ENCODE measurements around the gene CACNG3.
A peak's percentile ranks its signal among the peaks of the same experiment; 100 is the strongest.

CACNG3 gene

GRCh38 chr16:24396350-24397271 lies 140.5 kb downstream of the CACNG3 start:
- peak; percentile 34 for DNase-seq (ENCODE audit: low spot score)

- DNase-seq (ENCODE audit: low spot score) = peak; percentile 32
These were observed 152.9 kb downstream of the CACNG3 start for GRCh38 chr16:24409045-24409444.

Measured in NAMALWA (cell line).